ENCODE data around the gene ASCL4. TPM values are rescaled to one million over a fixed set of nuclear protein-coding genes. Genes with fewer than 3 reads are reported as not detected.
A peak's percentile ranks its signal among the peaks of the same experiment; 100 is the strongest.

ASCL4 gene
- polyA plus RNA-seq, 3 donors: not detected

GRCh38 chr12:107779077-107779831 is 4.8 kb downstream of the ASCL4 start:
- H3K79me2 ChIP-seq (ENCODE audit: insufficient read depth, low read length): no peaks in the 10 kb centered on the region
- WGBS (ENCODE audit: insufficient coverage): 17% methylated on average over 6 of the region's 7 CpGs
- Mint-ChIP-seq H3K4me1 (peaks cover 65% of the 10 kb centered on the region), H3K9me3 (peaks cover 0 to 12% (median 3%) of the 10 kb centered on the region in 7 donors), H3K36me3 (peaks cover 0 to 2% of the 10 kb centered on the region in 2 donors), H3K4me3 (peak overlapping the region; percentile 65 to 75), H3K27me3 (ENCODE audit: low read depth in 3 of 3) (peaks cover 23 to 26% (median 26%) of the 10 kb centered on the region in 3 donors), H3K27ac (peak overlapping the region; percentile 78 to 90 (median 87))
- H2AFZ ChIP-seq (ENCODE audit: insufficient read depth, low read depth, low read length, poor library complexity, severe bottlenecking): peak overlapping the region; percentile 39
- peaks cover 26 to 29% of the 10 kb centered on the region in 2 donors for H3K27me3 ChIP-seq (ENCODE audit: control insufficient read depth in 2 of 2, insufficient read depth in 2 of 2, low read length in 2 of 2)
- no peaks in the 10 kb centered on the region for H4K20me1 ChIP-seq (ENCODE audit: insufficient read depth, low read length)
- peak overlapping the region; percentile 61 for H3K4me2 ChIP-seq (replicated peaks; ENCODE audit: extremely low read depth, low read length, poor library complexity, severe bottlenecking)
- peak; percentile 38 to 68 (median 63) for DNase-seq
- intact Hi-C loops (cut with micrococcal nuclease): no loop called here
- no peak for TF ChIP-seq CTCF (IDR thresholded peaks at IDR 0.05)
- peaks cover 64 to 67% of the 10 kb centered on the region in 2 donors for H3K4me1 ChIP-seq (ENCODE audit: control insufficient read depth in 1 of 2, insufficient read depth in 2 of 2, low read length in 2 of 2)
- H3K9ac ChIP-seq (ENCODE audit: insufficient read depth, low read length, poor library complexity, severe bottlenecking): no peak overlapping the region
- H3K9me3 ChIP-seq (replicated peaks in 1 of 2; ENCODE audit: control insufficient read depth in 1 of 2, insufficient read depth in 1 of 2, low read length in 2 of 2): peaks cover 0 to 6% of the 10 kb centered on the region in 2 donors
- H3K27ac ChIP-seq (ENCODE audit: low read depth in 1 of 2, low read length in 2 of 2): peak overlapping the region; percentile 36 to 71
- no peaks in the 10 kb centered on the region for H3K36me3 ChIP-seq (replicated peaks in 1 of 2; ENCODE audit: control insufficient read depth in 1 of 2, insufficient read depth in 2 of 2, low read length in 2 of 2)
- peak overlapping the region in 2 of 3 experiments; percentile 29 to 66 for H3K4me3 ChIP-seq (replicated peaks in 1 of 3; ENCODE audit: low read depth in 2 of 3, low read length in 3 of 3)

- TF ChIP-seq CTCF (IDR thresholded peaks at IDR 0.05): no peak
- Histone ChIP-seq H3K4me3 (replicated peaks in 1 of 3; ENCODE audit: low read depth in 2 of 3, low read length in 3 of 3) (peak overlapping the region in 1 of 3 experiments; percentile 66), H3K27me3 (ENCODE audit: control insufficient read depth in 2 of 2, insufficient read depth in 2 of 2, low read length in 2 of 2) (peaks cover 16 to 18% of the 10 kb centered on the region in 2 donors), H3K4me1 (ENCODE audit: control insufficient read depth in 1 of 2, insufficient read depth in 2 of 2, low read length in 2 of 2) (peaks cover 61 to 64% of the 10 kb centered on the region in 2 donors), H3K79me2 (ENCODE audit: insufficient read depth, low read length) (no peaks in the 10 kb centered on the region), H3K36me3 (replicated peaks in 1 of 2; ENCODE audit: control insufficient read depth in 1 of 2, insufficient read depth in 2 of 2, low read length in 2 of 2) (no peaks in the 10 kb centered on the region), H3K4me2 (replicated peaks; ENCODE audit: extremely low read depth, low read length, poor library complexity, severe bottlenecking) (peak overlapping the region; percentile 42), H3K27ac (ENCODE audit: low read depth in 1 of 2, low read length in 2 of 2) (peak overlapping the region; percentile 23 to 63), H3K9me3 (replicated peaks in 1 of 2; ENCODE audit: control insufficient read depth in 1 of 2, insufficient read depth in 1 of 2, low read length in 2 of 2) (peaks cover 0 to 6% of the 10 kb centered on the region in 2 donors), H4K20me1 (ENCODE audit: insufficient read depth, low read length) (no peaks in the 10 kb centered on the region), H2AFZ (ENCODE audit: insufficient read depth, low read depth, low read length, poor library complexity, severe bottlenecking) (peak overlapping the region; percentile 33), H3K9ac (ENCODE audit: insufficient read depth, low read length, poor library complexity, severe bottlenecking) (no peak overlapping the region)
- peak in 2 of 3 donors; percentile 5 to 15 for DNase-seq
- intact Hi-C loops (cut with micrococcal nuclease): no loop called here
- 0% methylated on average over 1 of the region's 1 CpG for WGBS (ENCODE audit: insufficient coverage)
- peaks cover 0 to 8% (median 0%) of the 10 kb centered on the region in 7 donors for H3K9me3 Mint-ChIP-seq
- H3K27me3 Mint-ChIP-seq (ENCODE audit: low read depth in 3 of 3): peaks cover 13 to 15% (median 15%) of the 10 kb centered on the region in 3 donors
- peak overlapping the region in 5 of 7 donors; percentile 17 to 90 (median 78) for H3K27ac Mint-ChIP-seq
- peak overlapping the region in 1 of 2 donors; percentile 58 for H3K4me3 Mint-ChIP-seq
- H3K36me3 Mint-ChIP-seq: no peaks in the 10 kb centered on the region
- H3K4me1 Mint-ChIP-seq: peaks cover 64% of the 10 kb centered on the region
Measured at GRCh38 chr12:107780298-107780697, 5.8 kb downstream of the ASCL4 start.
